ENCODE data around the gene DOCK9. TPM values are rescaled to one million over a fixed set of nuclear protein-coding genes. Genes with fewer than 3 reads are reported as not detected.

The DOCK9 gene
- total RNA-seq, 2 experiments from 2014 or later, result 129 to 132 TPM

- Mint-ChIP-seq H3K4me1 (peaks cover 5% of the 10 kb centered on the region), H3K27me3 (no peaks in the 10 kb centered on the region), H3K27ac (no peak overlapping the region), H3K36me3 (ENCODE audit: low read depth) (peaks cover 13% of the 10 kb centered on the region), H3K4me3 (no peak overlapping the region), H3K9me3 (peaks cover 3% of the 10 kb centered on the region)
- ChIA-PET CTCF (interaction anchor here (1.5 to 2.0 kb wide), 2 partner anchors 13 to 30 kb away, joined by 3 to 5 read pairs; no protein-coding TSS in a partner anchor), POLR2A (no interaction called here)
- no peak for DNase-seq
These were observed 13.9 kb downstream of the DOCK9 start for GRCh38 chr13:98963917-98964316.

GRCh38 chr13:98962901-98963590 is 14.8 kb downstream of the DOCK9 start:
- H3K4me3 Mint-ChIP-seq, result no peak overlapping the region
- peaks cover 13% of the 10 kb centered on the region for H3K36me3 Mint-ChIP-seq (ENCODE audit: low read depth)
- POLR2A ChIA-PET, result no interaction called here
- no peaks in the 10 kb centered on the region for H3K27me3 Mint-ChIP-seq
- peaks cover 3% of the 10 kb centered on the region for H3K4me1 Mint-ChIP-seq
- peaks cover 3% of the 10 kb centered on the region for H3K9me3 Mint-ChIP-seq
- no peak overlapping the region for H3K27ac Mint-ChIP-seq
- DNase-seq, result no peak
- CTCF ChIA-PET, result interaction anchor here (0.6 to 2.0 kb wide), 3 partner anchors 12 to 208 kb away, joined by 3 to 5 read pairs (median 4); no protein-coding TSS in a partner anchor

GRCh38 chr13:98961503-98962105 is 16.3 kb downstream of the DOCK9 start:
- Mint-ChIP-seq H3K4me3 (no peak overlapping the region), H3K27me3 (no peaks in the 10 kb centered on the region), H3K9me3 (peaks cover 3% of the 10 kb centered on the region), H3K4me1 (peaks cover 3% of the 10 kb centered on the region), H3K27ac (no peak overlapping the region), H3K36me3 (ENCODE audit: low read depth) (peaks cover 13% of the 10 kb centered on the region)
- CTCF ChIA-PET, result interaction anchor here (0.6 to 1.1 kb wide), 2 partner anchors 21 to 24 kb away, joined by 3 to 4 read pairs; no protein-coding TSS in a partner anchor
- POLR2A ChIA-PET, result no interaction called here
- no peak for DNase-seq

- Mint-ChIP-seq H3K4me1 (peaks cover 3% of the 10 kb centered on the region), H3K36me3 (ENCODE audit: low read depth) (peaks cover 13% of the 10 kb centered on the region), H3K4me3 (no peak overlapping the region), H3K9me3 (peaks cover 3% of the 10 kb centered on the region), H3K27ac (no peak overlapping the region), H3K27me3 (no peaks in the 10 kb centered on the region)
- ChIA-PET POLR2A (no interaction called here), CTCF (interaction anchor here (0.6 to 1.1 kb wide), 3 partner anchors 9 to 25 kb away, joined by 3 to 4 read pairs (median 3); no protein-coding TSS in a partner anchor)
- DNase-seq, result no peak
These were observed 17.0 kb downstream of the DOCK9 start for GRCh38 chr13:98960606-98961502.

- ChIA-PET CTCF (interaction anchor here (0.8 to 1.1 kb wide), 2 partner anchors 8 to 26 kb away, joined by 3 to 4 read pairs; no protein-coding TSS in a partner anchor), POLR2A (no interaction called here)
- peaks cover 3% of the 10 kb centered on the region for H3K4me1 Mint-ChIP-seq
- no peak overlapping the region for H3K4me3 Mint-ChIP-seq
- no peak overlapping the region for H3K27ac Mint-ChIP-seq
- H3K9me3 Mint-ChIP-seq, result peaks cover 3% of the 10 kb centered on the region
- no peak for DNase-seq
- no peaks in the 10 kb centered on the region for H3K27me3 Mint-ChIP-seq
- H3K36me3 Mint-ChIP-seq (ENCODE audit: low read depth), result peaks cover 10% of the 10 kb centered on the region
These were observed 17.9 kb downstream of the DOCK9 start for GRCh38 chr13:98959786-98960605.

GRCh38 chr13:98959291-98959690 is 18.6 kb downstream of the DOCK9 start:
- Mint-ChIP-seq H3K4me1 (peaks cover 3% of the 10 kb centered on the region), H3K4me3 (no peak overlapping the region), H3K27ac (no peak overlapping the region), H3K36me3 (ENCODE audit: low read depth) (peaks cover 12% of the 10 kb centered on the region), H3K27me3 (no peaks in the 10 kb centered on the region), H3K9me3 (peaks cover 2% of the 10 kb centered on the region)
- ChIA-PET POLR2A (no interaction called here), CTCF (no interaction called here)
- DNase-seq, result no peak

- H3K27ac Mint-ChIP-seq, result no peak overlapping the region
These were observed 19.4 kb downstream of the DOCK9 start for GRCh38 chr13:98958443-98958794.

GRCh38 chr13:98957731-98958442 is 20.0 kb downstream of the DOCK9 start:
- H3K9me3 Mint-ChIP-seq, result no peaks in the 10 kb centered on the region
- no peak overlapping the region for H3K27ac Mint-ChIP-seq
- no peak for DNase-seq
- no peaks in the 10 kb centered on the region for H3K27me3 Mint-ChIP-seq
- H3K36me3 Mint-ChIP-seq (ENCODE audit: low read depth), result peaks cover 18% of the 10 kb centered on the region
- peaks cover 3% of the 10 kb centered on the region for H3K4me1 Mint-ChIP-seq
- POLR2A ChIA-PET, result no interaction called here
- no peak overlapping the region for H3K4me3 Mint-ChIP-seq
- CTCF ChIA-PET, result interaction anchor here (0.6 to 1.0 kb wide), 2 partner anchors 72 to 92 kb away, joined by 3 read pairs; no protein-coding TSS in a partner anchor

More at GRCh38 chr13:98958443-98958794, 19.4 kb downstream of the DOCK9 start:
- no peak for DNase-seq
- peaks cover 3% of the 10 kb centered on the region for H3K4me1 Mint-ChIP-seq
- no peaks in the 10 kb centered on the region for H3K27me3 Mint-ChIP-seq
- POLR2A ChIA-PET, result no interaction called here
- no peak overlapping the region for H3K4me3 Mint-ChIP-seq
- CTCF ChIA-PET, result interaction anchor here (0.6 kb wide), 1 partner anchor 92 kb away, joined by 3 read pairs; no protein-coding TSS in a partner anchor
- peaks cover 14% of the 10 kb centered on the region for H3K36me3 Mint-ChIP-seq (ENCODE audit: low read depth)
- no peaks in the 10 kb centered on the region for H3K9me3 Mint-ChIP-seq

- no peak for DNase-seq
- Mint-ChIP-seq H3K9me3 (no peaks in the 10 kb centered on the region), H3K4me1 (peaks cover 3% of the 10 kb centered on the region), H3K4me3 (no peak overlapping the region), H3K27me3 (no peaks in the 10 kb centered on the region), H3K27ac (no peak overlapping the region), H3K36me3 (ENCODE audit: low read depth) (peaks cover 25% of the 10 kb centered on the region)
- ChIA-PET CTCF (interaction anchor here (1.5 kb wide), 1 partner anchor 16 kb away, joined by 3 read pairs; no protein-coding TSS in a partner anchor), POLR2A (no interaction called here)
These were observed 22.5 kb downstream of the DOCK9 start for GRCh38 chr13:98955336-98955735.

GRCh38 chr13:98954313-98954712 is 23.6 kb downstream of the DOCK9 start:
- H3K9me3 Mint-ChIP-seq, result no peaks in the 10 kb centered on the region
- DNase-seq, result no peak
- no peak overlapping the region for H3K4me3 Mint-ChIP-seq
- no peaks in the 10 kb centered on the region for H3K27me3 Mint-ChIP-seq
- no peak overlapping the region for H3K27ac Mint-ChIP-seq
- POLR2A ChIA-PET, result no interaction called here
- H3K36me3 Mint-ChIP-seq (ENCODE audit: low read depth), result peaks cover 23% of the 10 kb centered on the region
- CTCF ChIA-PET, result interaction anchor here (1.0 kb wide), 1 partner anchor 36 kb away, joined by 3 read pairs; no protein-coding TSS in a partner anchor
- H3K4me1 Mint-ChIP-seq, result peaks cover 3% of the 10 kb centered on the region

GRCh38 chr13:98951266-98951665 is 26.6 kb downstream of the DOCK9 start:
- H3K4me1 Mint-ChIP-seq, result peaks cover 9% of the 10 kb centered on the region
- no peak for DNase-seq
- peaks cover 25% of the 10 kb centered on the region for H3K36me3 Mint-ChIP-seq (ENCODE audit: low read depth)
- ChIA-PET CTCF (interaction anchor here (0.6 to 1.3 kb wide), 3 partner anchors 9 to 39 kb away, joined by 3 to 5 read pairs (median 3); no protein-coding TSS in a partner anchor), POLR2A (no interaction called here)
- no peak overlapping the region for H3K4me3 Mint-ChIP-seq
- H3K27ac Mint-ChIP-seq, result no peak overlapping the region
- no peaks in the 10 kb centered on the region for H3K27me3 Mint-ChIP-seq
- no peaks in the 10 kb centered on the region for H3K9me3 Mint-ChIP-seq
